Daoy (cell line): ENCODE measurements around the gene GTF3C1. TPM values are rescaled to one million over a fixed set of nuclear protein-coding genes. Genes with fewer than 3 reads are reported as not detected.
"Not testable (repeated sequence)": the region's sequence is repeated elsewhere in the genome, so short reads cannot be mapped to it uniquely, and the experiment has no call there.

ENCODE experiments used
- DNase-seq: peaks from one replicate; pipeline ENCODE4 v3.0.0-alpha.2; 2015; ENCODE audit warnings: low read depth
- total RNA-seq: library from RNA; depleted of rRNA; stranded (reverse); fragments of >200 nt; shearing (Covaris generic); gene quantifications from 2 replicates; pipeline ENCODE4 v1.2.3, GENCODE V29; 2014

The GTF3C1 gene
- total RNA-seq, 1 experiment from 2014 or later = 46.9 TPM

- DNase-seq = no peak
These were observed 86.6 kb downstream of the GTF3C1 start for GRCh38 chr16:27462846-27463682.

GRCh38 chr16:27462200-27462845 lies 87.4 kb downstream of the GTF3C1 start:
- no peak for DNase-seq

- DNase-seq = no peak
These were observed 88.1 kb downstream of the GTF3C1 start for GRCh38 chr16:27461483-27462171.

DNA sequence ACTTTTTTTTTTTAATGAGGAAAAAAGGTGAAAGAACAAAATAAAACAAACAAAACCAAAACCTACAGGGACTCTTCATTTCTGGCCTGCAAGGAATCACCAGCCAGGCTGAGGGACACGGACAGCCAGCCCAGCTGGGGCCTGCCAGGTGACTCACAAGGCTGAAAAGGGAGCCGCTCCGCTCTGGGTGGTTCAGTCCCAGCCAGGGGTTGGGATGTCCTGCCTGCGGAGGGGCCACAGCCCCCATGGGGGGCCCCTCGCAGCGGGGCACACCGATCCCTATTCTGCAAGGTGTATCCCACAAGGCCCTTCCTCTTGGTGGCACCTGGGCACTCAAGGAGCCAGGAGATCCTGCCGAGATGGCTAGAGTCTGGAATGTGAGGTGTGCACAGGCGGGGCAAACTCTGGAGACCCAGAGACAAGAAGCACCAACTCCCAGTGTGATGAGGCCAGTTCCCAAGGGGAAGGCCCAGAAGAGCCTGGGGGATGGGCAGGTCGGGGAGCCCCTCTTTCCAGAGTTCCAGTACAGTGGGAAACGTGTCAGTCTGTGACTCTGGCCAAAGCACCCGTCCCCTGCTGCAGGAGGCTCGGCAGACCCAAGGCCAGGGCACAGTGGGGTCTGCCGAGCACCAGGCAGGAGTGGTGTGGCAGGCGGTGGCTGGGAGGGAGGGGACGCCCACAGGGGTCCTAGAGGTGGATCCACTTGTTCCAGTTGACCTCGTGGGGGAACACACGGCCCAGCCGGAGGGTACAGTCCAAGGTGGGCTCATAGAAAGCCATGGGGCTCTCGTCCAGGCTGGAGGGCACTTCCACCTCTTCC lies 88.8 kb downstream of the GTF3C1 start:
- no peak for DNase-seq

- DNase-seq = no peak
These were observed 89.5 kb downstream of the GTF3C1 start for GRCh38 chr16:27460213-27460612.

- no peak for DNase-seq
These were observed 90.6 kb downstream of the GTF3C1 start for GRCh38 chr16:27458987-27459688.

GRCh38 chr16:27458258-27458657 lies 91.5 kb downstream of the GTF3C1 start:
- DNase-seq = no peak

GRCh38 chr16:27457605-27457900 lies 92.2 kb downstream of the GTF3C1 start:
- not testable (repeated sequence) for DNase-seq

GRCh38 chr16:27455700-27456099 lies 94.0 kb downstream of the GTF3C1 start:
- no peak for DNase-seq

DNA sequence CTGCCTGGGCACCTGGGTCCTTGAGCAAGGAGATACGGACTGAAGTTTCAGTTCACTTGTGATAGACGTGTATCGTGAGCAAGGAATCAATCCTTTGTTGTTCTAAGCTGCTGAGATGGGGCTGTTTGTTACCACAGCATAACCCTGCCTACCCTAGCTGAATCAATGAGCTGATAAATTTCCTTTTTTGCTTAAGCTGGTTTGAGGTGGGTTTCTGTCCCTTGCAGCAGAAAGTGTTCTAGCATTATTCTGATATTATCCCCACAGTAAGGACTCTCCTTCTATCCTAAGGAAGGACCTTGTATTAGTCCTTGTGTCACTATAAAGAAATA lies 96.3 kb downstream of the GTF3C1 start:
- DNase-seq = no peak

DNA sequence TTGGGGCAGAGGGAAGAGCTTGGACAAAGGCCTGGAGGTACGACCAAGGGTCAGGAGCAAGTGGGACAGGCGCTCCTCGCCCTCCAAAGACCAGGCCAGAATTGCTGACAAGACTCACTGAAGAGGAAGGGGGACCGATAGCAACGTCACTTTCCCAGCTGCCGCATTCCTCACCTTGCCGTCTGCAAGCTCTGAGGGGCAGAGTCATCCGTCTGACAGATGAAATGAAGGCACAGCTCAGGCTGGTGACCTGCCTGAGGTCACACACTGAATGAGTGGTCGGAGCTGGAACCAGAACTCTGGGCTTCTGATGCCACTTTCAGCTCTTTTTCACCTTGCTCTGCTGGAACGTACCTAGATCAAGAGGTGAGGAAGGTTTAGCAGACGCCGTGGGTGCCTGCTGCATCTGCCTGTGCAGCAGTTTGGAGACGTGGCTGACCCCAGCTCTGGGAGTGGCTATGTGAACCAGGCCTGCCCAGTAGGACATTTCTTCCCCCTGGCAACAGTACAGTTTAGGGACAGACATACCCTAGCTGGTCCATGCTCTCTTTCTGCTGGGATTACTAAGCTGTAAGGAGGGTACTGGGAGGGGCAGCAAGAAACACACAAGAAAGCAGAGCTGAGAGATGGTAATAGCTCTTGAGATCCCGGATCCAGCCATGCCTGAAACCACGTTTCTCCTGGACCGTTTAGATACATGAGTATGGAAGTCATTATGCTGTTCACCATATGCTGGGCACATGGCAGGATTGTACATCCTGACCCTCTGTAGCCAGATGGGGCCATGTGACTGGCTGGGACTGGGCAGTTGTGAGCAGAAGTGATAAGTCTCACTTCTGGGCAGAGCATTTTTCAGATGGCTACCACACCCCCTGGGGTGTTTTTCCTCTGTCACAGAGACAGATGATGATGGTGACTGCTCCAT lies 96.9 kb downstream of the GTF3C1 start:
- no peak for DNase-seq

- DNase-seq = no peak
These were observed 99.5 kb downstream of the GTF3C1 start for GRCh38 chr16:27450196-27450549.

DNA sequence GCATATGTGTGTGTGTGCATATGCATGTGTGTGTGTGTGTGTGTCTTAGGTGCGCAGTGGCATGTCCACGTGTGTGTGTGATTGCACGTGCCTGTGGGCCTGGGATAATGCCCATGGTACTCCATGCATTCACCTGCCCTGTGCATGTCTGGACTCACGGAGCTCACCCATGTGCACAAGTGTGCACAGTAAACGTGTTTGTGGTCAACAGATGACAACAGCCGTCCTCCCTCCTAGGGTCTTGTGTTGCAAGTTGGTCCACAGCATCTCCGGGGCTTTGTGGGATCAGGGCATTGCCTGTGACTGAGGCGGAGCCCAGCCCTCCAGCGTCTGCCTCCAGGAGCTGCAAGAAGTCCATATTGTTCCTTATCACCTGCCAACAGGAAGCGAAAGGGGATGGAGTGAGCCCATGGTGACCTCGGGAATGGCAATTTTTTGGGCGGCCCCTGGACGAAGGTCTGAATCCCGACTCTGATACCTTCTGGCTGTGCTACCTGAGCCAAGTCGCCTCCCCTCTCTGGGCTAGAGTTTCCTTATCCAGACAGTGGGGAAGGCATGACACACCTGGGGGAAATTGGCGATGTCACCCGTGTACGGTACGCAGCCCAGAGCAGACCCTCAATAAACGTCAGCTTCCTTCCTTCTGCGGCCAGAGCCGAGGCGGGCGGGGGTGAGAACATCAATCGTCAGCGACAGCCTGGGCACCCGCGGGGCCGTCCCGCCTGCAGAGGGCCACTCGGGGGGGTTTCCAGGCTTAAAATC lies 100.1 kb downstream of the GTF3C1 start:
- no peak for DNase-seq

DNA sequence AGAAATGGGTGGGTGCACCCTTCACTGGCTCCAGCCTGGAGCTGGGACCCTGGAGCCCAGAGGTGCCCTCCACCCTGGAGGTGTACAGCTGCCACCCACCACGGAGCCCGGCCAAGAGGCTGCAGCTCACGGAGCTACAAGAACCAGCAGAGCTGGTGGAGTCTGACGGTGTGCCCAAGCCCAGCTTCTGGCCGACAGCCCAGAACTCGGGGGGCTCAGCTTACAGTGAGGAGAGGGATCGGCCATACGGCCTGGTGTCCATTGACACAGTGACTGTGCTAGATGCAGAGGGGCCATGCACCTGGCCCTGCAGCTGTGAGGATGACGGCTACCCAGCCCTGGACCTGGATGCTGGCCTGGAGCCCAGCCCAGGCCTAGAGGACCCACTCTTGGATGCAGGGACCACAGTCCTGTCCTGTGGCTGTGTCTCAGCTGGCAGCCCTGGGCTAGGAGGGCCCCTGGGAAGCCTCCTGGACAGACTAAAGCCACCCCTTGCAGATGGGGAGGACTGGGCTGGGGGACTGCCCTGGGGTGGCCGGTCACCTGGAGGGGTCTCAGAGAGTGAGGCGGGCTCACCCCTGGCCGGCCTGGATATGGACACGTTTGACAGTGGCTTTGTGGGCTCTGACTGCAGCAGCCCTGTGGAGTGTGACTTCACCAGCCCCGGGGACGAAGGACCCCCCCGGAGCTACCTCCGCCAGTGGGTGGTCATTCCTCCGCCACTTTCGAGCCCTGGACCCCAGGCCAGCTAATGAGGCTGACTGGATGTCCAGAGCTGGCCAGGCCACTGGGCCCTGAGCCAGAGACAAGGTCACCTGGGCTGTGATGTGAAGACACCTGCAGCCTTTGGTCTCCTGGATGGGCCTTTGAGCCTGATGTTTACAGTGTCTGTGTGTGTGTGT lies 100.9 kb downstream of the GTF3C1 start:
- no peak for DNase-seq

DNA sequence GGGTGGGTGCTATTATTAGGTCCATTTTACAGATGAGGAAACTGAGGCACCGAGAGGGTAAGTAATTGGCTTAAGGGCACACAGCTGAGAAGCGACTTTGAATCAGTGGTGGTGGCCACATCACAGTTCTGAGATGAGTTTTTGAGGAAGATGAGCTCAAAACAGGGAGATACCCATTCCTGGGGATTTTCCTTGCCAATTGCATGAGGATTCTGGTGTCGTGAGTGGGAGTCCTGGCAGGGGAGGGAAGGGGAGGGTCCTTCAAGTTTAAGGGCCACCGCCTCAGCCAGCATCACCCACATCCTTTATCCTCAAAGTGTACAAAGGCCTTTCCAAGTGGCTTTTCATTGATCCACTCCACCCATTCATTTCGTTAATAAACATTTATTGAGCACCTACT lies 102.4 kb downstream of the GTF3C1 start:
- DNase-seq = no peak

DNA sequence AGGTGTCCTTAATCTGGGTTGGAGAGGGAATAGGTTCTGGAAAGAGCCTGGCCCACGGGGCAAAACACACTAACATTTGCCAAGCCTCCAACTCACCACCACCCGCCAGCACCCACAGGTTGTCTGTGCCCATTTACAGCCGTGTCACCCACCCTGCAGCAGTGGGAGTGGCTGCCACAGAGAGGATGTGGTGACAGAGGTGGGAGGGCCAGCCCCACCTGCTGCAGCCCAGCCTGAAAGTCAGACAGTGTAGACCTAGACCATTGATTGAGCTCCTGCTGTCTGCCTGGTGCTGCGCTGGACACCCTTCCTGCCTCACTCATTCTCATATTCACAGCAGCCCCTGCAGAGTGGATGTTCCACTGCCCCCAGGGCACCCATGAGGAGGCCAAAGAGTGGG lies 103.0 kb downstream of the GTF3C1 start:
- DNase-seq = no peak

GRCh38 chr16:27445502-27446175 lies 104.1 kb downstream of the GTF3C1 start:
- DNase-seq = no peak

DNA sequence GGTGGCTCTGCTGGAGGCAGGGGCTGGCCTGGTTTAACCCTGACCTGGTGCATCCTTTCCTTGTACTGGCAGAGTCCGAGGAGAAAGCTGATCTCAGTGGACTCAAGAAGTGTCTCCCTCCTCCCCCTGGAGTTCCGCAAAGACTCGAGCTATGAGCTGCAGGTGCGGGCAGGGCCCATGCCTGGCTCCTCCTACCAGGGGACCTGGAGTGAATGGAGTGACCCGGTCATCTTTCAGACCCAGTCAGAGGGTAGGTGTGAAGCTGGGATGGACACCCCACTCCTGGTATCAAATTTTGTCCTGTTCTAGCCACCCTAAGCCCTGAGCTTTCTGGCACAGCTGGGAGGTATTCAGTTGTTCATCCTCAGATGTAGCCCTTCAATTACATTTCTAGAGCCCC lies 105.2 kb downstream of the GTF3C1 start:
- no peak for DNase-seq
